Dedifferentiated amniotic fluid mesenchymal stem cell (primary cell): Measurements from ENCODE around the gene CRYGC.
"Not testable (repeated sequence)": the region's sequence is repeated elsewhere in the genome, so short reads cannot be mapped to it uniquely, and the experiment has no call there.

Experiments
- DNase-seq: peaks from one replicate; pipeline ENCODE4 v3.0.0-alpha.2; 2016; ENCODE audit errors: extremely low spot score

CRYGC gene

DNA sequence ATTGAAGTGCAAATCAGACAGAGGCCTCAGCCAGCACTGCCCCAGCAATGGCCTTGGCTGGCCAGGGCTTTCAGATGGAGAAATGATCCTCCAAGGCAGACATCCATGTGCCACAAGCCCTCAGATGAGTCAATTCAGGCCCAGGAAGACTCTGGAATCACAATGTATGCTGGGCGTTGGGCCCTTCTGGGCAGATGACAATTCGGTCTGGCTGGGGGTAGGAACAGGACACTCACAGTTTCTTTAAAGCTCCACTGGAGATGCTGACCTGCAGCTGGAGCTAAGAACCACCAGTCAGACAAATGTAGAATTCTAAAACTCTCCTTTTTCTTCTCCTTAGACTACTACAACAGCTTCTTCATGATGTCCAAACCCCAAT is 7.1 kb upstream of the CRYGC start:
- no peak for DNase-seq

- DNase-seq: no peak
Observed at GRCh38 chr2:208135794-208136715, 6.4 kb upstream of the CRYGC start.

DNA sequence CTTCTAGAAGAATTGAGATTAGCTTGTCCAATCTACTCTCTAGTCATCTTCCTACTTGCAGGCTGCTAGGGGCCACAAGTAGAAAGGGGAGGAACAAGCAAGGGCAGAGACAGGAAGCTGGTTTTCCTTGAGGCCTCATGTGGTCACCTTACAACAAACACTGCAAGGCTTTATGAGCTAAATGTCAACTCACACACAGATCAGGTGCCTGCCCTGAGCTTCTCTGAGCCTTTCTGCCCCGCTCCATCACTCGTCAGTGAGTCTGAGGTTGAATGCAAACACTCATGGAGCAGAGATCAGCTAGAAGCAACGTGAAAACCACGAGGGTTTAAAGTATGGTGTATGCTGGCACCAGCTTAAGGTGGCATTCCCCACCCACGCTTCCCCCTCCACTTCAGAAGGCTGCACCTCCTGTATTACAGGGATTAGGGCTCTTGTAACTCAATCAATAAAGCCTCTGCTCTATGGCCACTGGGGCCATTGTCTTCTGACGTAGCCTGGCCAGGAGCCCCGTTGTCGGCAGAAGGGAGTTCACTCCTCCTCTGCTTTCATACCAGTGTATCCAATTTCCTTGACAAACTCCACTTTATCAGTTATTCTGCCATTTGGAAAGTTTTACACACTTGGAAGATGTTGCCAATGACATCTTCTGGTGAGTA is 5.4 kb upstream of the CRYGC start:
- DNase-seq: no peak

DNA sequence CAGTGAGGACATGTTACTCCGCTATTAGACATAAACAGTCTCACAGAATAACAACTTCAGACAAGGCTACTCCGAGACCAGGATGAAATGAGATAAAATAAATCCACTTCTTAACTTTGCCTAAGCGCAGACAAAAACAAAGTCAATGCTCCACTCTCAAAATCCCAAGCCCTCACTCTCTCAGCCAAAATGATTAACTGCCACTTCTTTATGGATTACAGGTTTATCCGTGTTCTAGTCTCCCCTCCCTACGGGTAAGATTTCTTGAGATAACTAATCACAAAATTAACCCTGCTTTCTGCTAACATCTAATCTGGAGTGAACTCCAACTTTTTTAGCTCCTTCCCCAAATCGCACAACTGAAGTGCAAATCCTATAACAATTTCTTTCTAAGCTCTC is 1.1 kb upstream of the CRYGC start:
- DNase-seq: no peak

DNA sequence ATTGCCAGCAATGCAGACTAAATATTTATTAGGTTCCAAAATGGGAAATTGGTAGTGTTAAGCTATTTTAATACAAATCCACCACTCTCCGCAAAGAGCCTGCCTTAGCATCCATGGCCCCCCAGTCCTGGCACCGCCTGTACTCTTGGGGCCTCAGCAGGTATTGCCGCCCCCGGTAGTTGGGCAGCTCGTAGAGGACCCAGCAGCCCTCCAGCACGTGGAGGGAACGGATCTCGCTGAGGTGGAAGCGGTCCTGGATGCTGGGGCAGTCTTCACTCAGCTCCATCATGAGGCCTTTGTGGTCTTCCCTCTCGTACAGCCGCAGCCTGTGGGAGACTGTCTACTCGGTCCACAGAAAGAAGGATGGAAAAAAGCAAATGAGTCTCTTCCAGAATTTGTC is 1.5 kb downstream of the CRYGC start:
- no peak for DNase-seq

GRCh38 chr2:208127090-208127489 is 2.5 kb downstream of the CRYGC start:
- no peak for DNase-seq

DNA sequence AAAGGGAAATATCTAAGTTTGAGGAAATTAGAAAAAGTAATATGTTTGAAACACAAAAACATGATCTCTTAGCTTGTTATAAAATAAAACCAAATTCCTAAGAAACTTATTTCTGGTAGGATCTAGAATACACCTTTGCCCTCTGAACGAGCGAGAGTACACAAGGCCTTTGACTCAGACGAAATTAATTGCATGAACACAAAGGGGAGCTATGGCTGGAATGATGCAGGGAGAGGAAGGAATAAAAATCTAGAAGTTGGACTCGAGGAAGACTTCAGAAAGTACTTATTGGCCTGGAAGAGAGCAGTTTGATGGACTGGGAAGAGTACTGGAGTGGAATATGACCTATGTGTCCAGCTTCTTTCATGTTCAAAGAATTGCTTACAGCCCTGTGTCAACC is 4.4 kb downstream of the CRYGC start:
- DNase-seq: no peak

GRCh38 chr2:208124013-208124715 is 5.5 kb downstream of the CRYGC start, which contains the start of gene CRYGD:
Gene CRYGD, minus strand, starts transcription at chr2:208124524. Its CDS starts 51 bp downstream, at chr2:208124473.
- not testable (repeated sequence) for DNase-seq

- DNase-seq: no peak
Observed at GRCh38 chr2:208122248-208122647, 7.4 kb downstream of the CRYGC start.

GRCh38 chr2:208118918-208119317 is 10.7 kb downstream of the CRYGC start:
- DNase-seq: no peak

- DNase-seq: not testable (repeated sequence)
Observed at GRCh38 chr2:208117390-208117789, 12.2 kb downstream of the CRYGC start.

DNA sequence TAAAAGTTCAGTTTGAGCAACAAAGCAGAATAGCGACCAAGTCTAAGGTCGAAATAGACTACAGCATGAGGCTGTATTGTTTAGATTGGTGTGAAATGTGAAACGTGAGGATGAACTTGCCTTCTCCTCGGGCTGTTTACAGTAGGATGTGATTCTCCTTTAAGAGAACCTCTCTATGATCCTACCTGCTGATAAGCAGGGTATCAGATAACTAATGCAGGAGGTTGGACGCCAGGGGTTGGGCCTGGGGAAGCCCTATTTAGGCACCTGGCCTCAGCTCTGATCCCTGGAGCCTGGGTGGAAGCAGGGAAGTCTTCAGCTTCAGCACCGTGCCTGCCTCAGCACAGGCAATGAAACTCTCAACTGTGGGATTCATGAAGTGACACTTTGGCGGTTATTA is 16.7 kb downstream of the CRYGC start:
- DNase-seq: no peak

- DNase-seq: not testable (repeated sequence)
Observed at GRCh38 chr2:208112273-208112745, 17.3 kb downstream of the CRYGC start.

- DNase-seq: no peak
Observed at GRCh38 chr2:208103616-208104015, 26.0 kb downstream of the CRYGC start.

DNA sequence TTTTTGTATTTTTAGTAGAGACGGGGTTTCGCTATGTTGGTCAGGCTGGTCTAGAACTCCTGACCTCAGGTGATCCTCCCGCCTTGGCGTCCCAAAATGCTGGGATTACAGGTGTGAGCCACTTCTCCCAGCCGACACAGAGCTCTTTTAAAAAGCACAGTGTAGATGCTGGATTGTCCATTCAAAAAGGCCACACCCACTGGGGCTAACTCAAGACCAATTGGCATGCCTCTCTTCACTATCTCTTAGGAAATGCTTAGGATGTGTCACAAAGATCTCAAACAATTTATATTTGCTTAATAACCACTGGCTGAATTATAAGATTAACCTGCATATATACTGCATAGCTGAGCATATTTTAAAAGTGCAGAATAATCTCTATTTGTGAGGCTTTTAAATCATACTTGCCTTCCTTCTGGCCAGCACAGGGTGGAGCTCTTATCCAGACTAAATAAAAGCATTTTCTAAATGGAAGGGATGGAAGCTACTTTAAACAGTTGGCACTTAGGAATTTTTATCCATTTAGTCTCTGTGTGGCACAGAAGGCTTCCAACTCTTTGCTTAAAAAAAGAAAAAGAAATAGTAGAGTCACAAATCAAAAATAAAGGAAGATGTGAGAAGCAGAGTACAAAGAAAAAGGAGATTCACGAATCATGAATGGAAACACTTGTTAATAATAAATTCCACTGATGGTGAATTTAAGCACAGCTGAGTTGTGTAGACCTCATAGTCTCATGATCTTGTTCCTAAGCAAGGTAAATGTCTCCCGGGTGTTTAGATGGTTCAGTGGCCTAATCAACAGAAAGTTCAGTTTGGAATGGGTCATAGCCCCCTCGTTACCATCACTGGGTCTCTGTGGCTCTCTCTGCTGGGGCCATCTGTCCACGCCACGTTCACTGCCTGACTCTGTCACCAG is 27.7 kb downstream of the CRYGC start:
- DNase-seq: peak; percentile 33

- DNase-seq: no peak
Observed at GRCh38 chr2:208099682-208100470, 29.8 kb downstream of the CRYGC start.

DNA sequence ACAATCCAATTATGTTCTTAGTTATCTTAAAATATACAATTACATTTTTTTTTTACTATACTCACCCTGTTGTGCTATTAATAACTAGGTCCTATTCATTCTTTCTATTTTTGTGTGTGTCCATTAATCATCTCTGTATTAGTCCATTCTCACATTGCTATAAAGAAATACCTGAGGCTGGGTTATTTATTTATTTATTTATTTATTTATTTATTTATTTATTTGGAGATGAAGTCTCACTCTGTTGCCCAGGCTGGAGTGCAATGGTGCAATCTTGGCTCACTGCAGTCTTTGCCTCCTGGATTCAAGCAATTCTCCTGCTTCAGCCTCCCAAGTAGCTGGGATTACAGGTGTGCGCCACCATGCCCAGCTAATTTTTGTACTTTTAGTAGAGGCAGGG is 30.9 kb downstream of the CRYGC start:
- not testable (repeated sequence) for DNase-seq

DNA sequence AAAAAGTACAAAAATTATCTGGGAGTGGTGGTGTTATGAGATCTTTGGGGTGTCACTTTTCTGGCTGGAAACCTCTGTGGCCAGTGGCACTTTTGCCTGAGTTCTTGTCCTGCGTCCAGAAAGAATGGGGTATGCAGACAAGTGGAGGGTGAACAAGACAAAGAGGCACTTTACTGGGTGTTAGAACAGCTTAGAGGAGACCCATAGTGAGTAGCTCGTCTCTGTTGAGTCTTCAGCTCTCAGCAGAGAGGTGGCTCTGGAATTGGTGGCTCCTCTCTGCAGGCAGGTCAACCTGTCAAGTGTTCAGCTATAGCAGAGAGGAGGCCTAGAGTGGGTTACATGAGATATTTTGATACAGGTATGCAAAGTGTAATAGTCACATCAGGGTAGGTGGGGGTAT is 31.4 kb downstream of the CRYGC start:
- DNase-seq: no peak

- no peak for DNase-seq
Observed at GRCh38 chr2:208097801-208098200, 31.8 kb downstream of the CRYGC start.

GRCh38 chr2:208097313-208097712 is 32.3 kb downstream of the CRYGC start:
- DNase-seq: no peak
